Measurements from ENCODE around the gene WDR70. TPM values are rescaled to one million over a fixed set of nuclear protein-coding genes. Genes with fewer than 3 reads are reported as not detected.

WDR70 gene
- total RNA-seq, 1 donor from 2014 or later, result 28.9 TPM

- H3K36me3 Mint-ChIP-seq (ENCODE audit: low read depth, unreplicated experiment), result no peaks in the 10 kb centered on the region
- H3K4me3 Mint-ChIP-seq (ENCODE audit: unreplicated experiment), result no peak overlapping the region
- no peak for TF ChIP-seq CTCF (IDR thresholded peaks at IDR 0.05; ENCODE audit: unreplicated experiment)
- no peaks in the 10 kb centered on the region for H3K9me3 Mint-ChIP-seq (ENCODE audit: unreplicated experiment)
- peaks cover 41% of the 10 kb centered on the region for H3K4me1 Mint-ChIP-seq (ENCODE audit: unreplicated experiment)
- peaks cover 1% of the 10 kb centered on the region for H3K27me3 Mint-ChIP-seq (ENCODE audit: unreplicated experiment)
- no peak overlapping the region for H3K27ac Mint-ChIP-seq (ENCODE audit: unreplicated experiment)
- no peak for DNase-seq (ENCODE audit: low spot score)
Measured at GRCh38 chr5:37661227-37661920, 282.3 kb downstream of the WDR70 start.

GRCh38 chr5:37661951-37662350 lies 282.8 kb downstream of the WDR70 start:
- TF ChIP-seq CTCF (IDR thresholded peaks at IDR 0.05; ENCODE audit: unreplicated experiment), result no peak
- no peak for DNase-seq (ENCODE audit: low spot score)
- H3K9me3 Mint-ChIP-seq (ENCODE audit: unreplicated experiment), result no peaks in the 10 kb centered on the region
- peaks cover 1% of the 10 kb centered on the region for H3K27me3 Mint-ChIP-seq (ENCODE audit: unreplicated experiment)
- no peak overlapping the region for H3K27ac Mint-ChIP-seq (ENCODE audit: unreplicated experiment)
- H3K36me3 Mint-ChIP-seq (ENCODE audit: low read depth, unreplicated experiment), result no peaks in the 10 kb centered on the region
- peaks cover 41% of the 10 kb centered on the region for H3K4me1 Mint-ChIP-seq (ENCODE audit: unreplicated experiment)
- H3K4me3 Mint-ChIP-seq (ENCODE audit: unreplicated experiment), result no peak overlapping the region

- H3K9me3 Mint-ChIP-seq (ENCODE audit: unreplicated experiment), result no peaks in the 10 kb centered on the region
- H3K27ac Mint-ChIP-seq (ENCODE audit: unreplicated experiment), result no peak overlapping the region
- H3K27me3 Mint-ChIP-seq (ENCODE audit: unreplicated experiment), result peaks cover 1% of the 10 kb centered on the region
- no peak overlapping the region for H3K4me3 Mint-ChIP-seq (ENCODE audit: unreplicated experiment)
- no peak for TF ChIP-seq CTCF (IDR thresholded peaks at IDR 0.05; ENCODE audit: unreplicated experiment)
- no peaks in the 10 kb centered on the region for H3K36me3 Mint-ChIP-seq (ENCODE audit: low read depth, unreplicated experiment)
- H3K4me1 Mint-ChIP-seq (ENCODE audit: unreplicated experiment), result peaks cover 41% of the 10 kb centered on the region
- no peak for DNase-seq (ENCODE audit: low spot score)
Measured at GRCh38 chr5:37662362-37662761, 283.2 kb downstream of the WDR70 start.

- Mint-ChIP-seq H3K36me3 (ENCODE audit: low read depth, unreplicated experiment) (no peaks in the 10 kb centered on the region), H3K4me3 (ENCODE audit: unreplicated experiment) (no peak overlapping the region), H3K27ac (ENCODE audit: unreplicated experiment) (peak overlapping the region; percentile 61), H3K9me3 (ENCODE audit: unreplicated experiment) (no peaks in the 10 kb centered on the region), H3K4me1 (ENCODE audit: unreplicated experiment) (peaks cover 41% of the 10 kb centered on the region), H3K27me3 (ENCODE audit: unreplicated experiment) (peaks cover 1% of the 10 kb centered on the region)
- DNase-seq (ENCODE audit: low spot score), result no peak
- TF ChIP-seq CTCF (IDR thresholded peaks at IDR 0.05; ENCODE audit: unreplicated experiment), result no peak
Measured at GRCh38 chr5:37662789-37663485, 283.8 kb downstream of the WDR70 start.

- peak overlapping the region; percentile 61 for H3K27ac Mint-ChIP-seq (ENCODE audit: unreplicated experiment)
- no peak for TF ChIP-seq CTCF (IDR thresholded peaks at IDR 0.05; ENCODE audit: unreplicated experiment)
- H3K4me1 Mint-ChIP-seq (ENCODE audit: unreplicated experiment), result peaks cover 42% of the 10 kb centered on the region
- H3K9me3 Mint-ChIP-seq (ENCODE audit: unreplicated experiment), result no peaks in the 10 kb centered on the region
- H3K36me3 Mint-ChIP-seq (ENCODE audit: low read depth, unreplicated experiment), result no peaks in the 10 kb centered on the region
- no peak overlapping the region for H3K4me3 Mint-ChIP-seq (ENCODE audit: unreplicated experiment)
- H3K27me3 Mint-ChIP-seq (ENCODE audit: unreplicated experiment), result peaks cover 1% of the 10 kb centered on the region
- no peak for DNase-seq (ENCODE audit: low spot score)
Measured at GRCh38 chr5:37663538-37663937, 284.4 kb downstream of the WDR70 start.

Measured in endothelial cell (in vitro differentiated cells).